Caco-2 (cell line): ENCODE data around the gene KIRREL3. TPM values are rescaled to one million over a fixed set of nuclear protein-coding genes. Genes with fewer than 3 reads are reported as not detected.
A peak's percentile ranks its signal among the peaks of the same experiment; 100 is the strongest.

ENCODE experiments used
- BruUV-seq: library from RNA; stranded (reverse); fragments of 400-500 nt; replicated peaks from 2 replicates; lab custom pipeline; 2021; lab: Mats Ljungman, UMichigan
- CTCF ChIA-PET: fragments of 300-600 bp; sonication (Branson Sonifier 250); formaldehyde crosslinking; loops from one replicate; lab custom pipeline; 2022; ENCODE audit warnings: antibody characterized with exemption; lab: Charles Lee
- POLR2A ChIA-PET: fragments of 300-600 bp; sonication (Branson Sonifier 250); formaldehyde crosslinking; loops from one replicate; lab custom pipeline; 2022; ENCODE audit warnings: antibody characterized with exemption; lab: Charles Lee
- DNase-seq, 2 experiments: peaks; one replicate each; pipeline versions ENCODE4 v3.0.0 to v3.0.0-alpha.2; 2020 to 2022
- H3K27me3 ChIP-seq: replicated peaks from 2 replicates; pipeline ENCODE4 v1.6.0; 2011; ENCODE audit warnings: low read length; ENCODE audit not compliant: control insufficient read depth, insufficient read depth
- H3K36me3 ChIP-seq: 2 replicates; pipeline ENCODE4 v1.5.1; 2011; ENCODE audit warnings: low read length; ENCODE audit not compliant: control insufficient read depth, insufficient read depth
- H3K4me1 ChIP-seq: fragments of 250-450 bp; sonication (Bioruptor Pico); 2 replicates; pipeline ENCODE4 v1.5.1; 2020; ENCODE audit warnings: mild to moderate bottlenecking
- H3K4me3 ChIP-seq: 2 replicates; pipeline ENCODE4 v1.5.1; 2011; ENCODE audit warnings: low read depth, mild to moderate bottlenecking, control low read depth, low read length
- H3K9me3 ChIP-seq: fragments of 250-450 bp; sonication (Bioruptor Pico); 2 replicates; pipeline ENCODE4 v1.5.1; 2020; ENCODE audit warnings: mild to moderate bottlenecking, moderate library complexity
- H3K27ac Mint-ChIP-seq: one replicate; pipeline ENCODE4 v1.8.0; 2022; ENCODE audit warnings: mixed read lengths; ENCODE audit not compliant: unreplicated experiment
- H3K27me3 Mint-ChIP-seq: one replicate; pipeline ENCODE4 v1.8.0; 2022; ENCODE audit warnings: mixed read lengths; ENCODE audit not compliant: insufficient read depth, unreplicated experiment
- H3K36me3 Mint-ChIP-seq: one replicate; pipeline ENCODE4 v1.8.0; 2022; ENCODE audit warnings: mild to moderate bottlenecking, mixed read lengths; ENCODE audit not compliant: insufficient read depth, unreplicated experiment
- H3K4me1 Mint-ChIP-seq: one replicate; pipeline ENCODE4 v1.8.0; 2022; ENCODE audit warnings: low read depth, mixed read lengths; ENCODE audit not compliant: unreplicated experiment
- H3K4me3 Mint-ChIP-seq: one replicate; pipeline ENCODE4 v1.8.0; 2022; ENCODE audit warnings: mild to moderate bottlenecking, moderate library complexity, mixed read lengths; ENCODE audit not compliant: unreplicated experiment
- H3K9me3 Mint-ChIP-seq: one replicate; pipeline ENCODE4 v1.8.0; 2022; ENCODE audit warnings: mixed read lengths; ENCODE audit not compliant: unreplicated experiment
- intact Hi-C: fragments of 100-400 bp; cut with micrococcal nuclease; formaldehyde crosslinking; loops from one replicate; pipeline ENCODE4 v1.10.0; 2022; ENCODE audit not compliant: unreplicated experiment
- total RNA-seq: library from RNA; stranded (reverse); gene quantifications from 2 replicates; pipeline ENCODE4 v1.2.3, GENCODE V29; 2022
- TF ChIP-seq, protein P1 (sequence below), 2 experiments: fragments of 200-600 bp in 1 of 2; IDR thresholded peaks; 1 replicate in 1 of 2; 2 replicates in 1 of 2; pipeline versions ENCODE4 v1.5.1 to v1.8.0; 2011 to 2022; ENCODE audit warnings: antibody characterized with exemption in 1 of 2, control low read depth in 1 of 2, inconsistent platforms in 1 of 2, low read depth in 1 of 2, low read length in 1 of 2, mild to moderate bottlenecking in 1 of 2, moderate library complexity in 1 of 2; ENCODE audit not compliant: insufficient read depth in 1 of 2, severe bottlenecking in 1 of 2, unreplicated experiment in 1 of 2

The KIRREL3 gene
- total RNA-seq, 1 experiment from 2014 or later: not detected

DNA sequence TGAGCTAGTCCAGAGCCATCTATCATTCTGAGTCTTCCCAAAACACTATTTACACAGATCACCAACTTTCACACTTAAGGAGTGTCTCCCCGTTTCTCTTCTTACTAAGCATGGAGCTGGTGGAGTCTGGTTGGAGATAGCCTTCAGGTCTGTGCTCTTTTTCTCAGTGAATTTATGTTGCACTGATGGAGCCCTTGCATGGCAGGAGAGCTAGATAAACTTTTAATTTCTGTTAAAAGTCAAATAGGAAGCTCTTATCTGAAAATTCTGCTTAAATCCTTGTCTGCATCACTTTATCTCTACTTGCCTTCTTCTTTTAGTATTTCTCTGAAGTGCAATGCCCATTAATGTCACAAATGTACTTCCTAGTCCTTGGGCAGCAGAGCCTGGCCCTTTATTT, 581.7 kb downstream of the KIRREL3 start:
- BruUV-seq: no TSS peak
- H3K27me3 Mint-ChIP-seq: no peaks in the 10 kb centered on the region

DNA sequence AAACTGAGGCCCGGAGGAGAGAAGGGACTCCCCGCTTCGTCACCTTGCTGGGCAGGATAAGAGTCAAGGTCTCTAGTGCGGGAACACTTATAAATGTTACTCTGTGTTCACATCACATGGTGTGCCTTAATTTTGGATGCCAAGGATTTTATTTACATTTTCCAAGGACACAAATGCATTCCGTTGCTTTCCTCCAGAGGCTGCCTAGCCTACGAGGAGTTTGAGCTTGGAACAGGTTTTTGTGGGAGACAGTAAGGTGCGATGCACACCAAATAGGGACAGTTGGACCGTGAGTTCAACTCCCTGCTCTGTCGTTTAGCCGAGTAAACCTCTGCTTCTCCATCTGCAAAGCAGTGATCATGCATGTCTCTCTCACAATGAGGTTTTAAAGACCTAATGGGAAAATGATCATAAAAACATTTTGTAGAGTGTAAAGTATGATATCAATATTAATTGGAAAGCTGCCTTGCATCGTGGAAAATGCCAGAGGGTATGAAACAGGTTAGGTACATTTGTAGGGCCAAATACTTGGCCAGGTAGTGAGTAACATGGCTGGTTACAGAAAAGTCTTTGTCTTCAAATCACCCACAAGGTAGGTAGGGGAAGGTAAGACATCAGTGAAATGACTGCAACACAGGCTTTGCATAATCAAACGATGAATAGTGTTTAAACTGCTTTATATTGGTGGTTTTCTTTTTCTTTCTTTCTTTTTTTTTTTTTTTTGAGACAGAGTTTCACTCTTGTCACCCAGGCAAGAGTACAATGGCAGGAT, 583.3 kb downstream of the KIRREL3 start:
- no peaks in the 10 kb centered on the region for H3K27me3 Mint-ChIP-seq
- H3K4me1 ChIP-seq: peaks cover 5% of the 10 kb centered on the region; the same call in 1 of the 2 replicates
- no peaks in the 10 kb centered on the region for H3K9me3 ChIP-seq
- BruUV-seq: no TSS peak
- H3K4me3 Mint-ChIP-seq: peak overlapping the region; percentile 60
- H3K27ac Mint-ChIP-seq: no peak overlapping the region
- TF ChIP-seq, protein P1, sequence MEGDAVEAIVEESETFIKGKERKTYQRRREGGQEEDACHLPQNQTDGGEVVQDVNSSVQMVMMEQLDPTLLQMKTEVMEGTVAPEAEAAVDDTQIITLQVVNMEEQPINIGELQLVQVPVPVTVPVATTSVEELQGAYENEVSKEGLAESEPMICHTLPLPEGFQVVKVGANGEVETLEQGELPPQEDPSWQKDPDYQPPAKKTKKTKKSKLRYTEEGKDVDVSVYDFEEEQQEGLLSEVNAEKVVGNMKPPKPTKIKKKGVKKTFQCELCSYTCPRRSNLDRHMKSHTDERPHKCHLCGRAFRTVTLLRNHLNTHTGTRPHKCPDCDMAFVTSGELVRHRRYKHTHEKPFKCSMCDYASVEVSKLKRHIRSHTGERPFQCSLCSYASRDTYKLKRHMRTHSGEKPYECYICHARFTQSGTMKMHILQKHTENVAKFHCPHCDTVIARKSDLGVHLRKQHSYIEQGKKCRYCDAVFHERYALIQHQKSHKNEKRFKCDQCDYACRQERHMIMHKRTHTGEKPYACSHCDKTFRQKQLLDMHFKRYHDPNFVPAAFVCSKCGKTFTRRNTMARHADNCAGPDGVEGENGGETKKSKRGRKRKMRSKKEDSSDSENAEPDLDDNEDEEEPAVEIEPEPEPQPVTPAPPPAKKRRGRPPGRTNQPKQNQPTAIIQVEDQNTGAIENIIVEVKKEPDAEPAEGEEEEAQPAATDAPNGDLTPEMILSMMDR (IDR thresholded peaks at IDR 0.05; ENCODE audit: insufficient read depth in 1 of 2, low read depth in 1 of 2, low read length in 1 of 2, severe bottlenecking in 1 of 2, unreplicated experiment in 1 of 2): no peak
- peak overlapping the region; percentile 48 for H3K4me3 ChIP-seq
- no peaks in the 10 kb centered on the region for H3K9me3 Mint-ChIP-seq
- H3K36me3 ChIP-seq: no peaks in the 10 kb centered on the region
- no peaks in the 10 kb centered on the region for H3K36me3 Mint-ChIP-seq
- DNase-seq: no peak
- CTCF ChIA-PET: interaction anchor here (1.0 to 2.2 kb wide), 4 partner anchors 23 to 334 kb away, joined by 3 to 15 read pairs (median 4); no protein-coding TSS in a partner anchor
- H3K27me3 ChIP-seq: no peaks in the 10 kb centered on the region
- no peaks in the 10 kb centered on the region for H3K4me1 Mint-ChIP-seq
- POLR2A ChIA-PET: interaction anchor here (1.0 kb wide), 1 partner anchor 62 kb away, joined by 9 read pairs; the partner anchor contains the start of gene ST3GAL4
- intact Hi-C loops: no loop called here

More for the DNA sequence above, 581.7 kb downstream of the KIRREL3 start:
- no peak for DNase-seq
- Histone ChIP-seq H3K4me3 (no peak overlapping the region), H3K36me3 (no peaks in the 10 kb centered on the region), H3K4me1 (peaks cover 5% of the 10 kb centered on the region; the same call in 1 of the 2 replicates), H3K27me3 (no peaks in the 10 kb centered on the region), H3K9me3 (no peaks in the 10 kb centered on the region)
- Mint-ChIP-seq H3K4me3 (no peak overlapping the region), H3K36me3 (no peaks in the 10 kb centered on the region), H3K27ac (no peak overlapping the region), H3K4me1 (no peaks in the 10 kb centered on the region), H3K9me3 (no peaks in the 10 kb centered on the region)
- POLR2A ChIA-PET: no interaction called here
- intact Hi-C loops: no loop called here
- CTCF ChIA-PET: interaction anchor here (0.6 to 1.5 kb wide), 3 partner anchors 14 to 108 kb away, joined by 3 to 4 read pairs (median 4); no protein-coding TSS in a partner anchor
- TF ChIP-seq, protein P1 (IDR thresholded peaks at IDR 0.05; ENCODE audit: insufficient read depth in 1 of 2, low read depth in 1 of 2, low read length in 1 of 2, severe bottlenecking in 1 of 2, unreplicated experiment in 1 of 2): no peak

DNA sequence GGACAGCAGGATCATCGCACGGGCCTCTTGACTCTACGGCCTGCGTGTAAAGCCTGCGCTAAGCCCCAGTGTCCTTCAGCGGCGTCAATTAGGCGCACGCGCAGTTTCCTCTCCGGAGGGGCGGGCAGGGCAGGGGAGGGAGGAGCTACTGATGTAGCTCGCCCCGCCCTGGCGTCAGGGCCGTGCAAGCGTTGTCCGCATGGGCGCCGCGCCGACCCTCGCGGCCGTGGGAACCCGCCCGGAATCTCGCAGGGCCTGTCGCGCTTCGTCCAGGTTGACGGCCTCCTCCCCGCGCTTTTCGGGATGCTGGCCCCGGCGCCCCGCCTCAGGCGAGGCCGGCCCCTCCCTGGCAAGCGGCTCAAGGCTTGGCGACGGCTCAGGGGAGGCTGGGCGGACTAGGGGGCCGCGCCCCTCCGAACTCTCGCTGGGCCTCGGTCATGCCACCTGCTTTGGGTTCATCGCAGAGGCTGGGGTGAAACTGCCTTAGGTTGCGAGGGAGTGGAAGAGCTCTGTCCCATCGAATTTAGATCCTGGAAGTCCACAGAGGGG, 584.0 kb downstream of the KIRREL3 start:
- no peaks in the 10 kb centered on the region for H3K36me3 ChIP-seq
- POLR2A ChIA-PET: interaction anchor here (1.0 kb wide), 1 partner anchor 61 kb away, joined by 9 read pairs; the partner anchor contains the start of gene ST3GAL4
- H3K4me3 Mint-ChIP-seq: peak overlapping the region; percentile 60
- TF ChIP-seq, protein P1 (IDR thresholded peaks at IDR 0.05; ENCODE audit: insufficient read depth in 1 of 2, low read depth in 1 of 2, low read length in 1 of 2, severe bottlenecking in 1 of 2, unreplicated experiment in 1 of 2): no peak
- CTCF ChIA-PET: interaction anchor here (0.7 to 2.2 kb wide), 5 partner anchors 24 to 1659 kb away, joined by 3 to 15 read pairs (median 3); no protein-coding TSS in a partner anchor
- H3K36me3 Mint-ChIP-seq: no peaks in the 10 kb centered on the region
- H3K27me3 Mint-ChIP-seq: no peaks in the 10 kb centered on the region
- H3K27me3 ChIP-seq: no peaks in the 10 kb centered on the region
- DNase-seq: peak; percentile 80 to 90
- no peaks in the 10 kb centered on the region for H3K9me3 Mint-ChIP-seq
- H3K9me3 ChIP-seq: no peaks in the 10 kb centered on the region
- no peaks in the 10 kb centered on the region for H3K4me1 Mint-ChIP-seq
- intact Hi-C loops: no loop called here
- BruUV-seq: no TSS peak
- peaks cover 5% of the 10 kb centered on the region; the same call in 1 of the 2 replicates for H3K4me1 ChIP-seq
- H3K4me3 ChIP-seq: peak overlapping the region; percentile 48
- H3K27ac Mint-ChIP-seq: peak overlapping the region; percentile 34
